HCT116 (cell line): ENCODE data around the gene NKX6-2. TPM values are rescaled to one million over a fixed set of nuclear protein-coding genes. Genes with fewer than 3 reads are reported as not detected.

ENCODE experiments used
- ATAC-seq: fragments of 200-7000 bp; cut with Tn5 transposase; 2 replicates; pipeline ENCODE4 v1.9.1; 2020; ENCODE audit warnings: mild to moderate bottlenecking, moderate library complexity
- BruUV-seq: library from RNA; stranded (reverse); fragments of 400-500 nt; replicated peaks from 2 replicates; lab custom pipeline; 2021; lab: Mats Ljungman, UMichigan
- CTCF ChIA-PET: fragments of 300-600 bp; sonication (Branson Sonifier 250); formaldehyde crosslinking; loops from one replicate; lab custom pipeline; 2021; ENCODE audit warnings: antibody characterized with exemption; lab: Charles Lee
- POLR2A ChIA-PET: fragments of 300-600, 350-600 bp; sonication (Branson Sonifier 250); formaldehyde crosslinking; loops from one replicate; lab custom pipeline; 2021; ENCODE audit warnings: antibody characterized with exemption; lab: Charles Lee
- RAD21 ChIA-PET, 2 experiments: fragments of 300-600 bp; sonication (Branson Sonifier 250); formaldehyde crosslinking; loops; one replicate each; lab custom pipeline; 2023; ENCODE audit warnings: low total read pairs in 2 of 2; ENCODE audit not compliant: uncharacterized antibody in 2 of 2, unreplicated experiment in 2 of 2, low non-redundant PET in 1 of 2; lab: Charles Lee
- DNase-seq: peaks from one replicate; pipeline ENCODE4 v3.0.0-alpha.2; 2010; ENCODE audit warnings: low read depth, low spot score
- H2AFZ ChIP-seq: fragments of 200-600 bp; shearing (Covaris generic), sonication (generic); 2 replicates; pipeline ENCODE4 v1.6.1; 2017; ENCODE audit warnings: low read depth, mixed run types, mixed read lengths, antibody characterized with exemption, low read length; ENCODE audit not compliant: poor library complexity, severe bottlenecking
- H3K27ac ChIP-seq: 2 replicates; pipeline ENCODE4 v1.5.1; 2012; ENCODE audit warnings: low read depth, low read length
- H3K27me3 ChIP-seq: fragments of 200-600 bp; sonication (generic); 2 replicates; pipeline ENCODE4 v1.6.1; 2016; ENCODE audit warnings: mixed run types, low read length, mixed read lengths; ENCODE audit not compliant: insufficient read depth
- H3K36me3 ChIP-seq, 2 experiments: fragments of 200-500 bp in 1 of 2; fragments of 200-600 bp in 1 of 2; sonication (Bioruptor generic) in 1 of 2; sonication (generic) in 1 of 2; 2 replicates each; pipeline versions ENCODE4 v1.5.1 to v1.6.1; 2014 to 2016; ENCODE audit warnings: low read length in 2 of 2, inconsistent platforms in 1 of 2, mixed read lengths in 1 of 2, mixed run types in 1 of 2; ENCODE audit not compliant: insufficient read depth in 2 of 2, control insufficient read depth in 1 of 2
- H3K4me1 ChIP-seq, 2 experiments: fragments of 200-600 bp in 1 of 2; sonication (generic) in 1 of 2; 2 replicates each; pipeline versions ENCODE4 v1.5.1 to v1.6.1; 2012 to 2017; ENCODE audit warnings: low read length in 2 of 2, inconsistent platforms in 1 of 2, mild to moderate bottlenecking in 1 of 2, mixed read lengths in 1 of 2, mixed run types in 1 of 2, moderate library complexity in 1 of 2; ENCODE audit not compliant: insufficient read depth in 2 of 2, control insufficient read depth in 1 of 2
- H3K4me2 ChIP-seq: fragments of 200-600 bp; sonication (generic); 2 replicates; pipeline ENCODE4 v1.6.1; 2017; ENCODE audit warnings: mixed run types, low read length, mixed read lengths
- H3K4me3 ChIP-seq, 2 experiments: fragments of 200-600 bp in 1 of 2; sonication (generic) in 1 of 2; replicated peaks in 1 of 2; 2 replicates each; pipeline ENCODE4 v1.5.1; 2011 to 2016; ENCODE audit warnings: low read length in 2 of 2, control low read depth in 1 of 2, low read depth in 1 of 2, mild to moderate bottlenecking in 1 of 2, mixed read lengths in 1 of 2, mixed run types in 1 of 2
- H3K79me2 ChIP-seq: fragments of 200-600 bp; sonication (generic); 2 replicates; pipeline ENCODE4 v1.6.1; 2017; ENCODE audit warnings: mild to moderate bottlenecking, mixed run types, low read length, moderate library complexity, mixed read lengths; ENCODE audit not compliant: insufficient read depth
- H3K9ac ChIP-seq: fragments of 200-600 bp; sonication (generic); 2 replicates; pipeline ENCODE4 v1.6.1; 2016; ENCODE audit warnings: low read length, mixed read lengths
- H3K9me2 ChIP-seq: fragments of 200-600 bp; sonication (generic), shearing (Covaris generic); 2 replicates; pipeline ENCODE4 v1.6.1; 2017; ENCODE audit warnings: mixed run types, mild to moderate bottlenecking, moderate library complexity; ENCODE audit not compliant: insufficient read depth
- H3K9me3 ChIP-seq, 2 experiments: fragments of 200-500 bp in 1 of 2; fragments of 200-600 bp in 1 of 2; sonication (Bioruptor generic) in 1 of 2; sonication (generic) in 1 of 2; 2 replicates each; pipeline ENCODE4 v1.6.1; 2014 to 2017; ENCODE audit warnings: low read length in 2 of 2, mixed read lengths in 2 of 2, inconsistent platforms in 1 of 2, low read depth in 1 of 2, mild to moderate bottlenecking in 1 of 2, mixed run types in 1 of 2, moderate library complexity in 1 of 2; ENCODE audit not compliant: control insufficient read depth in 1 of 2, insufficient read depth in 1 of 2
- H4K20me1 ChIP-seq: fragments of 200-600 bp; sonication (generic), shearing (Covaris generic); 2 replicates; pipeline ENCODE4 v1.6.1; 2017; ENCODE audit warnings: mixed run types, mild to moderate bottlenecking, moderate library complexity; ENCODE audit not compliant: insufficient read depth
- CEBPB ChIP-seq: IDR thresholded peaks from 2 replicates; pipeline ENCODE4 v1.6.1; 2012; ENCODE audit warnings: low read depth
- ELF1 ChIP-seq: IDR thresholded peaks from 2 replicates; pipeline ENCODE4 v1.6.1; 2012; ENCODE audit warnings: low read depth, borderline replicate concordance
- ZFX ChIP-seq: fragments of 450-650 bp; IDR thresholded peaks from 2 replicates; pipeline ENCODE4 v1.6.1; 2017
- intact Hi-C: fragments of 100-400 bp; cut with micrococcal nuclease; formaldehyde crosslinking; loops from 2 replicates; pipeline ENCODE4 v1.10.0; 2022
- total RNA-seq: library from RNA; stranded (reverse); gene quantifications from one replicate; pipeline ENCODE4 v1.2.1, GENCODE V29; 2021; ENCODE audit not compliant: unreplicated experiment
- TF ChIP-seq, protein P1 (sequence below): IDR thresholded peaks from 2 replicates; pipeline ENCODE4 v1.6.1; 2011; ENCODE audit warnings: mild to moderate bottlenecking, low read length, moderate library complexity; ENCODE audit not compliant: insufficient replicate concordance; ENCODE audit errors: extremely low read depth
- TF ChIP-seq, protein P2 (sequence below), 3 experiments: fragments of 200-600 bp in 1 of 3; sonication (generic) in 1 of 3; IDR thresholded peaks in 2 of 3; conservative IDR thresholded peaks in 1 of 3; 2 replicates each; pipeline ENCODE4 v1.5.1; 2012 to 2017; ENCODE audit warnings: low read depth in 2 of 3, low read length in 2 of 3, antibody characterized with exemption in 1 of 3, borderline replicate concordance in 1 of 3, control low read depth in 1 of 3, mild to moderate bottlenecking in 1 of 3, mixed read lengths in 1 of 3, mixed run types in 1 of 3, moderate library complexity in 1 of 3; ENCODE audit not compliant: insufficient read depth in 1 of 3

The NKX6-2 gene
- total RNA-seq, 1 experiment from 2014 or later: not detected

DNA sequence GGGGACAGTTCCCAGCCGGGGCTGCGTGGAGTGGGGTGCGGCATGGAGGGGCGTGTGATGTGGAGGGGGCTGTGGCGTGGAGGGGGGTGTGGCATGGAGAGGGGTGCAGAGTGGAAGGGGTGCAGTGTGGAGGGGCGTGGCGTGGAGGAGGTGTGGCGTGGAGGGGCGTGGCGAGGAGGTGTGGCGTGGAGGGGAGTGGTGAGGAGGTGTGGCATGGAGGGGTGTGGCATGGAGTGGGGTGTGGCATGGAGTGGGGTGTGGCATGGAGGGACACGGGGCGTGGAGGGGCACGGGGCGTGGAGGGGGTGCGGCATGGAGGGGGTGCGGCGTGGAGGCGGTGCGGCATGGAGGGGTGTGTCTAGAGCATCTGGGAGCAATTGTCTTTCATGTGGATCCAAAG, 33.6 kb downstream of the NKX6-2 start (continued):
- no peak for TF ChIP-seq ZFX

DNA sequence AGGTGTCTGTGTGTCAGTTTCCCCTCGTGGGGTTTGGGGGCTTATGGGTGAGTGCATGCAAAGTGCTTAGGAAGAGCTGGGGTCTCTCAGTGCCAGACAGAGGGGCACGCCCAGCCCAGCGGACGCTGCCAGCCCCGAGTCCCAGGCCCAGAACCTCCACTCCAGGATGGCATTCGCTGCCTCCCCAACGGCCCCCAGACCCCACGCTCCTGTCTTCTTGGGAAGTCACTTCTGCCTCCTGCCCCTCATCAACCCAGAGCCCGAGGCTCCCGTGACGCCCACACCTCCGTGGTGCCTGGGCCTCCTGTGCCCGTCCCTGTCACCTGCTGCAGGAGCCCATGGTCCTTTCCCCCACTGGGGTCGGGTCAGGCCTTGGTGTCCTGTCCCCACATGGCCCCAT, 35.0 kb downstream of the NKX6-2 start:
- H4K20me1 ChIP-seq: no peaks in the 10 kb centered on the region
- no peak overlapping the region for H3K9ac ChIP-seq
- no peaks in the 10 kb centered on the region for H3K79me2 ChIP-seq
- CTCF ChIA-PET: no interaction called here
- no peak overlapping the region for H2AFZ ChIP-seq
- no peak overlapping the region for H3K4me3 ChIP-seq
- H3K4me1 ChIP-seq: no peaks in the 10 kb centered on the region
- no peak for DNase-seq
- intact Hi-C loops: no loop called here
- H3K9me2 ChIP-seq: no peaks in the 10 kb centered on the region
- H3K4me2 ChIP-seq: no peak overlapping the region
- no peaks in the 10 kb centered on the region for H3K36me3 ChIP-seq
- no peaks in the 10 kb centered on the region for H3K9me3 ChIP-seq
- POLR2A ChIA-PET: no interaction called here
- RAD21 ChIA-PET: no interaction called here
- H3K27me3 ChIP-seq: no peaks in the 10 kb centered on the region
- no peak overlapping the region for H3K27ac ChIP-seq
- no peak for ATAC-seq
- TF ChIP-seq, protein P1, sequence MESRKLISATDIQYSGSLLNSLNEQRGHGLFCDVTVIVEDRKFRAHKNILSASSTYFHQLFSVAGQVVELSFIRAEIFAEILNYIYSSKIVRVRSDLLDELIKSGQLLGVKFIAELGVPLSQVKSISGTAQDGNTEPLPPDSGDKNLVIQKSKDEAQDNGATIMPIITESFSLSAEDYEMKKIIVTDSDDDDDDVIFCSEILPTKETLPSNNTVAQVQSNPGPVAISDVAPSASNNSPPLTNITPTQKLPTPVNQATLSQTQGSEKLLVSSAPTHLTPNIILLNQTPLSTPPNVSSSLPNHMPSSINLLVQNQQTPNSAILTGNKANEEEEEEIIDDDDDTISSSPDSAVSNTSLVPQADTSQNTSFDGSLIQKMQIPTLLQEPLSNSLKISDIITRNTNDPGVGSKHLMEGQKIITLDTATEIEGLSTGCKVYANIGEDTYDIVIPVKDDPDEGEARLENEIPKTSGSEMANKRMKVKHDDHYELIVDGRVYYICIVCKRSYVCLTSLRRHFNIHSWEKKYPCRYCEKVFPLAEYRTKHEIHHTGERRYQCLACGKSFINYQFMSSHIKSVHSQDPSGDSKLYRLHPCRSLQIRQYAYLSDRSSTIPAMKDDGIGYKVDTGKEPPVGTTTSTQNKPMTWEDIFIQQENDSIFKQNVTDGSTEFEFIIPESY: no peak
- TF ChIP-seq, protein P2, sequence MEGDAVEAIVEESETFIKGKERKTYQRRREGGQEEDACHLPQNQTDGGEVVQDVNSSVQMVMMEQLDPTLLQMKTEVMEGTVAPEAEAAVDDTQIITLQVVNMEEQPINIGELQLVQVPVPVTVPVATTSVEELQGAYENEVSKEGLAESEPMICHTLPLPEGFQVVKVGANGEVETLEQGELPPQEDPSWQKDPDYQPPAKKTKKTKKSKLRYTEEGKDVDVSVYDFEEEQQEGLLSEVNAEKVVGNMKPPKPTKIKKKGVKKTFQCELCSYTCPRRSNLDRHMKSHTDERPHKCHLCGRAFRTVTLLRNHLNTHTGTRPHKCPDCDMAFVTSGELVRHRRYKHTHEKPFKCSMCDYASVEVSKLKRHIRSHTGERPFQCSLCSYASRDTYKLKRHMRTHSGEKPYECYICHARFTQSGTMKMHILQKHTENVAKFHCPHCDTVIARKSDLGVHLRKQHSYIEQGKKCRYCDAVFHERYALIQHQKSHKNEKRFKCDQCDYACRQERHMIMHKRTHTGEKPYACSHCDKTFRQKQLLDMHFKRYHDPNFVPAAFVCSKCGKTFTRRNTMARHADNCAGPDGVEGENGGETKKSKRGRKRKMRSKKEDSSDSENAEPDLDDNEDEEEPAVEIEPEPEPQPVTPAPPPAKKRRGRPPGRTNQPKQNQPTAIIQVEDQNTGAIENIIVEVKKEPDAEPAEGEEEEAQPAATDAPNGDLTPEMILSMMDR (IDR thresholded peaks at IDR 0.05 in 2 of 3, conservative IDR thresholded peaks at IDR 0.05 in 1 of 3; ENCODE audit: borderline replicate concordance in 1 of 3, insufficient read depth in 1 of 3, low read depth in 2 of 3, low read length in 2 of 3): no peak
- no peak for TF ChIP-seq ELF1
- no peak for TF ChIP-seq CEBPB
- BruUV-seq: no TSS peak
